T1000 (cell line): ENCODE data around the gene C11orf16.
"Not testable (repeated sequence)": the region's sequence is repeated elsewhere in the genome, so short reads cannot be mapped to it uniquely, and the experiment has no call there.

ENCODE experiments used
- DNase-seq: peaks from one replicate; lab custom pipeline; 2025; ENCODE audit warnings: mixed read lengths; lab: John Stamatoyannopoulos, UW

Gene C11orf16

DNA sequence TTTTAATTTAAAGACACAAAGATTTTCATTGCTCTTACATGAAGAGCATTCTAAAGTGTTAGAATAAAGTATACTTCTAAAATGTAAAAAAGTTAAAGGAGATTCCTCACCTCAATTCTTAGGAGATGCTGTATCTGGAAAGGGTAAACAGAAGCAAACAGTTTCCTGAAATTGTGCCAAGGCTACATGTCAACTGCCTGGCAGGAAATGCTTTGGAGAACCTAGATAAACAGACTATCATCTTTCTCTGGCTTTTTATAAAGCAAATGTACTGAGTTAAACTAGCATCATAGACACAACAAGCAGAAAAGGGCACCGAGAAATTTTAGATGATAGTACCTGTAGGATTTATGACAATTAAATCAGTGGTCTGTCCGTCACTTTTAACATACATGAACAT is 46.4 kb downstream of the C11orf16 start:
- no peak for DNase-seq

DNA sequence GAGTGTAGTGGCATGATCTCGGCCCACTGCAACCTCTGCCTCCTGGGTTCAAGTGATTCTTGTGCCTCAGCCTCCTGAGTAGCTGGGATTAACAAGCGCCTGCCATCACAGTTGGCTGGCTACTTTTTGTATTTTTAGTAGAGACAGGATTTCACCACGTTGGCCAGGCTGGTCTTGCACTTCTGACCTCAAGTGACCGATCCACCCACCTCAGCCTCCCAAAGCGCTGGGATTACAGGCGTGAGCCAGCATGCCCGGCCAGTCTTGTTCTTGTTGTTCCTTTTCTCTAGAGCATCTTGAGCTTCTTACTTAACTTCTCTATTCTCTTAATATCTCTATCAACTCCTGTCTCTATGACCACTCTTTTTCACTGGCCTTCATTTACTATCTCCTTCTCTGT is 51.2 kb downstream of the C11orf16 start:
- DNase-seq, result not testable (repeated sequence)

DNA sequence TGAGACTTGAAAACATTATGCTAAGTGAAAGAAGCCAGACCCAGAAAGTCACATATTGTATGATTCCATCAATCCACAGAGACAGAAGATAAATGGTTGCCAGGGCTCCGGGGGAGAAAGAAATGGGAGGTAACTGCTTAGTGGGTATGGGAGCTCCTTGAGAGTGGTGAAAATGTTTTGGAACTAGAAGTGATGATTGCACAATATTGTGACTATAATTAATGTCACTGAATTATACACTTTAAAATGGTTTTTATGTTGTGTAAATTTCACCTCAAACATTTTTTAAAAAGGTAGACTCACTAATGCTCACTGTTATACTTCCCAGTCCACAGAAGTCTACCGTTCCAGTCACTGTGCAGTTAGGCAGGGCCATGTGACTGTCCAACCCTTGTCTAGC is 54.0 kb downstream of the C11orf16 start:
- no peak for DNase-seq

DNA sequence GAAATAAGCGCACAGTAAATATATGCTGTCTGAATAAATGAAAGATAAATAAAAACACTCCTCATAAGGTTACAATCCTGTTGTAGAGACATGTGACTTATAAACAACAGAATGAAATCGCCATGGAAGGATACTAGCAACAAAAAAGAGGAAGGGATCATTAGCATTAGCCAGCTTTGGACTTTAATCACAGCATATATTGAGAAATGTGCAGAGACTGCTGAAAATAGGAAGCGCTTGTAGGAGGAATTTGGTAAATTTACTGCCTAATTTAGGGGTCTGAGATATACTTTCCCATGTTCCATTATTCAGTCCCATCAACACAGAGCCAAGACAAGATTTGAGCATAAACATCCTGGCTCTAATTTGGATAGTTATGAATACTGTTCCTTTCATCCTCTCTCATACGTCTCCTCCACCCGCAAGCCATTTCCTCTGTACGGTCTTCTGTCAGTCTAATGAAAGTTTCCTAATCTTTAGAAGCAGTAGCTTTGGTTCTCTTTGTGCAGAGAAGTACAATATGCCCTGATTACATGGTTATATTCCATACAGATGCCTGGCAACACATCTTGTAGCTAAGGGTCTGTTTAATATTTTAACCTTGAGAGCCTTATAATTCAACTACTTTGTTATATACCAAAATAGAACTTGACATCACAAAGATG is 58.9 kb downstream of the C11orf16 start:
- no peak for DNase-seq

DNA sequence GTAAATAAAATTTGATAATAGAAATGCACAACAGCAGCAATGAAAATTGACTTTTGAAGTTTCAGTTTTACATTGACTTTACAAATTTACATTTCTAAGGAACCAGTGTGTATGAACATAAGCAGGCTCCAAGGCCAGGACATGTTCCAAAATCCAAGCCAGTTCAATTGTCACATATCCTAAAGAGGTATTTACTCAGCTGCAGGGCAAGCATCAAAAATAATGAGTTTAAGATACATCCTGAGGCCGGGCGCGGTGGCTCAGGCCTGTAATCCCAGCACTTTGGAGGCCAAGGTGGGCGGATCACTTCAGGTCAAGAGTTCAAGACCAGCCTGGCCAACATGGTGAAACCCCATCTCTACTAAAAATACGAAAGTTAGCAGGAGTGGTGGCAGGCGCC is 60.8 kb downstream of the C11orf16 start:
- DNase-seq, result no peak

DNA sequence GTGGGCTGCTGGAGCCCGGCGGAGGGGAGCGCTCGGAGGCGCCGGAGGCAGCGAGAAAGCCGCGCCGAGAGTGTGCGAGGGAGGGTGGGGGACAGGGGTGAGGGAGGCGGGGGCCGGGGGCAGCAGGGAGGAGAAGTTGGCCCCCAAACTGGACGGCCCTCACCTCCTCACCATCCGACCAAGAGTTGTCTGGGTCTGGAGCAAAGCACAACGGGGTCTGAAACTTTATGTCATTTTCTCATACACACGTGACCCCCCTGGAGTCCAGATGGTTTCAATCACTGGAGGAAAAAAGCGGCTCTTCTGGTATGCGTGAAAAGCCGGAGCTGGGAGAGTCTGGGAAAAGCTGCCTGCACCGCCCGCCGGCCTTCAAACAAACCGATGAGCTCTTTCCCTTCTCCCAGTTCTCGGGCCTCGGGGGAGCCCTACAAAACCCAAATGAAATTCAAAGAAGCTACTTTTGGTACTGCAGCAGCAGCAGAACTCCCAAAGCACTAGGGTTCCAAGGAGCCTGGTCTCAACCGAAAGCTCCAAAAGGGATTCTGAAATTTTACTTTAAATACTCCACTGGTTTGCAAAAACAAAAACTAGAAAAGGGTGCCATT is 61.5 kb downstream of the C11orf16 start:
- peak; percentile 25 for DNase-seq

DNA sequence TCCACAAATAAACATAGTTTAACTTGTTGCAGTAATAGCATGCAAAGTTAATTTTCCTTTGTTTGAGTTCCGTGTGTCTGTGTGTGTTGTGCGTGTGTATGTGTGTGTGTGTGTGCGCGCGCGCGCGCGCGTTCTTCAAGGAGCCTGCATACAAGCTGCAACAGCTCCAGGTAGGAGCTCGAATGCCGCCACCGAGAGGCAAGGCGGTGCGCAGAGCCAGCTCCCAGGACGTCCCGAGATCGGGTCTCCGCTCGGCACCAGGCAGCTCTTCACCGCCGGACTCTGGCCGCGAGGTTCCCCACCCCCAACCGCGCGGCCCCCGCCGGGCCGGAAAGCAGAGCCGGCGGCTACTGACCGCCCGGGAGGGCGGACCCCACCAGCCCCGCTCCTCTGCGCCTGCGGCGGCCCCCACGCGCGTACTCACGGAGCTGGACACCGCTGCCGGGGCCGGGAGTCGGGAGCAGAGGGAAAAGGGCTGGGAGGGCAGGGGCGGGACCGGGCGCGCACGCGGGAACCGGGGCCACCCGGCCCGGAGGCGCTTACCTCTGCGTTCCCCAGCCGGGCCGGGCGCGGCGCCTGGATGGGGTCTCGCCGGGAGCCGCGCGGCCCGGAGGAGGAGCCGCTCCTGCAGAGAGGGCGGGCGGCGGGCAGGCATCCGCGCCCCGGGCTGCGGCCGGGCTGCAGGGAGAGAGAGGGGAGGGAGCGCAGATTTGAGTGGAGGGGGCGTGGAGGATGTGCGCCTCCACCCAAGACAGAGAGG is 62.2 kb downstream of the C11orf16 start:
- DNase-seq, result peak; percentile 24
